Fibroblast of mammary gland (primary cell): ENCODE data around the gene SLC22A8.

Source experiments
- DNase-seq: peaks from one replicate; pipeline ENCODE4 v3.0.0-alpha.2; 2010; ENCODE audit warnings: low read depth
- H3K4me3 ChIP-seq: 2 replicates; pipeline ENCODE4 v1.5.1; 2011; ENCODE audit warnings: low read depth, mild to moderate bottlenecking, low read length, moderate library complexity; ENCODE audit not compliant: control insufficient read depth
- TF ChIP-seq, protein P1 (sequence below): conservative IDR thresholded peaks from 2 replicates; pipeline ENCODE4 v1.5.1; 2011; ENCODE audit warnings: low read depth, low read length, inconsistent platforms; ENCODE audit not compliant: control insufficient read depth, insufficient read depth

The SLC22A8 gene

DNA sequence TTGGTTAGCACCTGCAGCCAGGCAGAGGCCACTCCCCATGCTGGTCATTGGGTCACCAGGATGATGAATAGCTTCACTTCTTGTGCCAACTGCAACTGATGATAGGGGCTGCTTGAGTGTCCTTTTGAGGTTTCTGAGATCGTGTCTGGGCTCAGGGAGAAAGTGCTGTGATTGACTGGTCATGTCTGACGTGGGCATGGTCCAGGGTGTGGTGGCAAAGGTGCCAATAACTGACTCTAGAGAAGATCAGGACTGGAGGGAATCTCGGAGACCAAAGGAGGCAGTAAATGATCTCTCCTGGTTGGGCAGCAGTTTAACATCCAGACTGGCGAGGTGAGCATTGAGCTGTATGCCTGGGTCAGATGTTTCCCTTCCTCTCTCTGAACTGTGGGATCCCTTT lies 20.9 kb downstream of the SLC22A8 start:
- H3K4me3 ChIP-seq = no peak overlapping the region
- no peak for DNase-seq
- TF ChIP-seq, protein P1, sequence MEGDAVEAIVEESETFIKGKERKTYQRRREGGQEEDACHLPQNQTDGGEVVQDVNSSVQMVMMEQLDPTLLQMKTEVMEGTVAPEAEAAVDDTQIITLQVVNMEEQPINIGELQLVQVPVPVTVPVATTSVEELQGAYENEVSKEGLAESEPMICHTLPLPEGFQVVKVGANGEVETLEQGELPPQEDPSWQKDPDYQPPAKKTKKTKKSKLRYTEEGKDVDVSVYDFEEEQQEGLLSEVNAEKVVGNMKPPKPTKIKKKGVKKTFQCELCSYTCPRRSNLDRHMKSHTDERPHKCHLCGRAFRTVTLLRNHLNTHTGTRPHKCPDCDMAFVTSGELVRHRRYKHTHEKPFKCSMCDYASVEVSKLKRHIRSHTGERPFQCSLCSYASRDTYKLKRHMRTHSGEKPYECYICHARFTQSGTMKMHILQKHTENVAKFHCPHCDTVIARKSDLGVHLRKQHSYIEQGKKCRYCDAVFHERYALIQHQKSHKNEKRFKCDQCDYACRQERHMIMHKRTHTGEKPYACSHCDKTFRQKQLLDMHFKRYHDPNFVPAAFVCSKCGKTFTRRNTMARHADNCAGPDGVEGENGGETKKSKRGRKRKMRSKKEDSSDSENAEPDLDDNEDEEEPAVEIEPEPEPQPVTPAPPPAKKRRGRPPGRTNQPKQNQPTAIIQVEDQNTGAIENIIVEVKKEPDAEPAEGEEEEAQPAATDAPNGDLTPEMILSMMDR = no peak

DNA sequence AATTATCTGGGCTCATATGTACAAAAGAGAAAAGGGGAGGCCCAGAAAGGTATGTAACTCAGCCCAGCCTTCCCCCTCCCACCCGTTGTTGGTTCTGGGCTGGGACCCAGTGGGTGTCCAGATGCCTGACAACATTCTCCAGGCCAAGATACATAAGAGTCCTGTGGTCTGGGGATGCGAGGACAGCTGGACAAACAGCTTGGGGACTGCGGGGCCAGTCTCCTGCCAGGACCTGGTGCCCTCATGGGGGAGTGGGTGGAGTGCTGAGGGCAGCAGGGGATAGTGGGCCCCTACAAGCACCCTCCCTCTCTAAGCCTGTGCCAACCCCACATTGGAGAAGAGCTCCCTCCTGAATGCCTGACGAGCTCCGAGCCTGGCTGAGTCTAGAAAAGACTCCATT lies 27.4 kb downstream of the SLC22A8 start:
- no peak for DNase-seq
- TF ChIP-seq, protein P1 = no peak
- H3K4me3 ChIP-seq = no peak overlapping the region

DNA sequence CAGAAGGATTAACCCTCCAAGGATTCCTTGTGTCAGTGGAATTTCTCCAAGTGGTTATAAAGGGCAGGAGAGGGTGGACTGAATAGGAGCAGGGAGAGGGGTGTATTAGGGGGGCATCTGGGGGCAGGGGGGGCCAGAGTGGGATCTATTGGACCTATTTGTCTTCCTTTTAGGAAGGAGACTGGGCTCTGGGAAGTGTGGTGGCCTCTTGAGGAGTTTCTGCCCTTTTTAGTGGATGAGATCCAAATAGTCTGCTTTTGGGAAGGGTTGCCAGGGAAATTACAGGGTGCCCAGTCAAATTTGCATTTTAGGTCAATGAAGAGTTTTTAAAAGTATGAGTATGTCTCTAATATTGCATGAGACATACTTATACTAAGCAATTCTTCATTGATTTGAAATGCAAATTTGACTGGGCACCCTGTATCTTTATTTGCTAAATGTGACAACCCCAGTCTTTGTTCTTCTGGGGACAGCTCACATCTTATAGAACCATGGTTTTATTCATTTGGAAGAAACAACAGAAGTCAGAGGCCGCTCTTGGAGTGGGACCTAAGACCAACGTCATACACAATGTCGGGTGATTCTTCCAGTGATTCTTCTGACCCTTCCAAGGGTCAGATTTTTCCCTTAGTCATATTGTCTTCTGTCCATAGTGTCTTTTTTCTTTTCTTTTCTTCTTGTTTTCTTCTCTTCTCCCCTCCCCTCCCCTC lies 30.4 kb downstream of the SLC22A8 start:
- TF ChIP-seq, protein P1 = no peak
- no peak overlapping the region for H3K4me3 ChIP-seq
- DNase-seq = no peak

DNA sequence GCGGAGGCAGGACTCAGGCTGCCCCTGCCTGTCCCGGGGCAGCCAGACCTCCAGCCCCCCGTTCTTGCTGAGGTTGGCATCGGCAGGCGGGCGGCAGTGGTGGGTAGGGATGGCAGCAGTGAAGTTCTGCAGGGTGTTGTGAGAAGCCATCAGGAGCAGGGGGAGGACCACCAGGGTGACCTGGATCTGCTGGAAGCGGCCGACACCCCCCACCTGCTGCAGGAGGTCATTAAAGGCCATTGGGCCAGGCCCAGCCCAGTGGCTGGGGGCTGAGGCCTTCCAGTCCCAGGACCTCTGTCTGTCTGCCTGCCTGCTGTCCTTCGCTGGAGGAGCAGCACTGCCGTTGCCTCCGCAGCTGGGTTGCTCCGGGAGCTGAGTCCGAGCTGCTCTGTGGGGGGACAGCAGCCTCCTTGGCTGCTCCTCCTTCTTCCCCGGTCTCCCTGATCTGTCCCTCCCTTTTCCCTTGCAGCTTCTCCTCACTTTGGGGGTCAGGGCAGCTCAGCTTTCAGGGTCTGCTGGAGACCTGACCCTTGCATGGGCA lies 31.1 kb downstream of the SLC22A8 start, which contains the start of gene SLC22A6:
TSS of gene SLC22A6 (minus strand) at position 517 of the 541 bp plus-strand sequence. CDS start at position 240, 277 bp downstream.
- no peak within 1 kb of the TSS for H3K4me3 ChIP-seq
- TF ChIP-seq, protein P1 = no peak
- DNase-seq = no peak

DNA sequence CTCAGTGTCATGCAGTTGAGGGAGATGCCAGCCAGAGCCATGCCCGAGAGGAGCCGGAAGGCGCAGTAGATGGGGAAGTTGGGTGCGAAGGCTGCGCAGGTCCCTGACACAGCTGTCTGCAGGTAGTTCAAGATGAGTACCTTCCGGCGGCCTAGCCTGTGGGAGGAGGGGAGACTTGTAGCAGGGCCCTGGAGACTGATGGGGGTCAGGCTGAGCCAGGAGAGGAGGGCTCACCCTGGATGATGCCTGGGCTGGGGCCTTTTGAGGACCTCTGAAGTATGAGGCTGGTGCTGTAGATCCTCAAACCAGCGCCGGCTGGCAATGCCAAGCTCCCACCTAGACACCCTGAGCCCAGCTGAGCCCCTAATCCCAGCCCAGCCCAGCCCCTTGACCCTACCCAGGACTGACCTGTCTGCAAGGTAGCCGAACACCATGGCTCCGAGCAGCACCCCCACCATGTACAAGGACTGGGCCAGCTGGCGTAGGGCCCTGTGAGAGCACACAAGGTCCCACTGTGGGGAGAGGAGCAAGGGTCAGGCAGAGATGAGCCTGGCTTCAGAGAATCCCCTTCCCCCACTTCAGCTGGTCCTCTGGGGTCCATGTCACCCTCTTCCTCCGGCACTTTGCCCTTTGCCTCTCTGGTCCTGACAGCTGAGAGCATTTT lies 32.0 kb downstream of the SLC22A8 start:
- DNase-seq = no peak
- TF ChIP-seq, protein P1 = no peak
- no peak overlapping the region for H3K4me3 ChIP-seq

DNA sequence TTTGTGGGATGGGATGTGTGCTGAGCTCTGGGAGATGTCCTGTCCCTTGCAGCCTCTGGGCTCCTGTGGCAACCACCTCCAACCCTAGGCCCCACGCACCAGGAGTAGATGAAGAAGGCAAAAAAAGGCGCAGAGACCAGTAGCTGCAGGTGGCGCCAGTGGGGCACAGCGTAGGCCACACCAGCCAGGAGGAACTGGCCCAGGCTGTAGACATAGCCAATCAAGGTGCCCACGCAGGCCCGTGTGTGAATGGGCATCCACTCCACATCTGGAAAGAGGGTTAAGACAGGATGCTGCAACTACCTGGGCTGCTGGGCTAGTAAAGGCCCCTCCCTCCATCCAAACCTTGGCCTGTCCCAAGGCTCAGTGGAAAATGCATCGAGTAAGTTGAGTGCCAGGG lies 33.9 kb downstream of the SLC22A8 start:
- no peak for DNase-seq
- no peak overlapping the region for H3K4me3 ChIP-seq
- TF ChIP-seq, protein P1 = no peak
